ENCODE results near the gene ASB6. TPM values are rescaled to one million over a fixed set of nuclear protein-coding genes. Genes with fewer than 3 reads are reported as not detected.

Gene ASB6
- total RNA-seq, 2 donors from 2014 or later = 21.9 to 28.7 TPM

GRCh38 chr9:129623331-129623730 lies 18.6 kb downstream of the ASB6 start:
- H3K9me3 ChIP-seq (ENCODE audit: control insufficient read depth, low read length, poor library complexity, severe bottlenecking) = no peaks in the 10 kb centered on the region
- Mint-ChIP-seq H3K4me3 (no peak overlapping the region), H3K27ac (no peak overlapping the region), H3K4me1 (peaks cover 28% of the 10 kb centered on the region), H3K27me3 (peaks cover 32% of the 10 kb centered on the region), H3K36me3 (ENCODE audit: low read depth) (peaks cover 7% of the 10 kb centered on the region)
- ATAC-seq = no peak
- no peak for DNase-seq

- Mint-ChIP-seq H3K4me3 (no peak within 1 kb of the TSS), H3K27me3 (peaks cover 32% of the 10 kb centered on the region), H3K36me3 (ENCODE audit: low read depth) (peaks cover 6% of the 10 kb centered on the region), H3K27ac (no peak within 1 kb of the TSS), H3K4me1 (peaks cover 16% of the 10 kb centered on the region)
- no peak for DNase-seq
- ATAC-seq = no peak
- H3K9me3 ChIP-seq (ENCODE audit: control insufficient read depth, low read length, poor library complexity, severe bottlenecking) = no peaks in the 10 kb centered on the region
Measured at GRCh38 chr9:129620669-129621295, 21.2 kb downstream of the ASB6 start, which contains the start of gene C9orf50. Gene C9orf50 (minus strand): TSS chr9:129621101. CDS start chr9:129620574, 527 bp downstream.

- DNase-seq = no peak
- H3K27ac Mint-ChIP-seq = no peak overlapping the region
- ATAC-seq = peak; percentile 18
- H3K4me3 Mint-ChIP-seq = peak overlapping the region; percentile 75
- peaks cover 32% of the 10 kb centered on the region for H3K27me3 Mint-ChIP-seq
- peaks cover 6% of the 10 kb centered on the region for H3K36me3 Mint-ChIP-seq (ENCODE audit: low read depth)
- H3K9me3 ChIP-seq (ENCODE audit: control insufficient read depth, low read length, poor library complexity, severe bottlenecking) = no peaks in the 10 kb centered on the region
- H3K4me1 Mint-ChIP-seq = peaks cover 11% of the 10 kb centered on the region
Measured at GRCh38 chr9:129619787-129620668, 21.9 kb downstream of the ASB6 start.

GRCh38 chr9:129617167-129617566 lies 24.8 kb downstream of the ASB6 start:
- Mint-ChIP-seq H3K27me3 (peaks cover 22% of the 10 kb centered on the region), H3K4me1 (peaks cover 5% of the 10 kb centered on the region), H3K27ac (no peak overlapping the region), H3K4me3 (no peak overlapping the region), H3K36me3 (ENCODE audit: low read depth) (peaks cover 6% of the 10 kb centered on the region)
- ATAC-seq (peak; percentile 55), DNase-seq (no peak)
- no peaks in the 10 kb centered on the region for H3K9me3 ChIP-seq (ENCODE audit: control insufficient read depth, low read length, poor library complexity, severe bottlenecking)

GRCh38 chr9:129615407-129616285 lies 26.3 kb downstream of the ASB6 start:
- Mint-ChIP-seq H3K27me3 (peaks cover 9% of the 10 kb centered on the region), H3K4me1 (peaks cover 7% of the 10 kb centered on the region)
- ATAC-seq = no peak

GRCh38 chr9:129614932-129615331 lies 27.0 kb downstream of the ASB6 start:
- peaks cover 6% of the 10 kb centered on the region for H3K36me3 Mint-ChIP-seq (ENCODE audit: low read depth)
- H3K27me3 Mint-ChIP-seq = peaks cover 9% of the 10 kb centered on the region
- H3K27ac Mint-ChIP-seq = no peak overlapping the region
- ATAC-seq (no peak), DNase-seq (no peak)
- H3K4me3 Mint-ChIP-seq = no peak overlapping the region
- peaks cover 8% of the 10 kb centered on the region for H3K4me1 Mint-ChIP-seq
- H3K9me3 ChIP-seq (ENCODE audit: control insufficient read depth, low read length, poor library complexity, severe bottlenecking) = no peaks in the 10 kb centered on the region

More at GRCh38 chr9:129615407-129616285, 26.3 kb downstream of the ASB6 start:
- Mint-ChIP-seq H3K36me3 (ENCODE audit: low read depth) (peaks cover 6% of the 10 kb centered on the region), H3K4me3 (no peak overlapping the region), H3K27ac (no peak overlapping the region)
- no peak for DNase-seq
- H3K9me3 ChIP-seq (ENCODE audit: control insufficient read depth, low read length, poor library complexity, severe bottlenecking) = no peaks in the 10 kb centered on the region

GRCh38 chr9:129613520-129614175 lies 28.3 kb downstream of the ASB6 start:
- no peak overlapping the region for H3K27ac Mint-ChIP-seq
- H3K36me3 Mint-ChIP-seq (ENCODE audit: low read depth) = peaks cover 3% of the 10 kb centered on the region
- H3K4me3 Mint-ChIP-seq = no peak overlapping the region
- no peaks in the 10 kb centered on the region for H3K27me3 Mint-ChIP-seq
- ATAC-seq (no peak), DNase-seq (no peak)
- no peaks in the 10 kb centered on the region for H3K9me3 ChIP-seq (ENCODE audit: control insufficient read depth, low read length, poor library complexity, severe bottlenecking)
- peaks cover 14% of the 10 kb centered on the region for H3K4me1 Mint-ChIP-seq

GRCh38 chr9:129612815-129613519 lies 29.0 kb downstream of the ASB6 start:
- Mint-ChIP-seq H3K36me3 (ENCODE audit: low read depth) (no peaks in the 10 kb centered on the region), H3K27ac (no peak overlapping the region), H3K27me3 (no peaks in the 10 kb centered on the region), H3K4me1 (peaks cover 15% of the 10 kb centered on the region), H3K4me3 (no peak overlapping the region)
- no peak for DNase-seq
- no peaks in the 10 kb centered on the region for H3K9me3 ChIP-seq (ENCODE audit: control insufficient read depth, low read length, poor library complexity, severe bottlenecking)
- no peak for ATAC-seq

GRCh38 chr9:129612123-129612522 lies 29.8 kb downstream of the ASB6 start:
- H3K27me3 Mint-ChIP-seq = no peaks in the 10 kb centered on the region
- H3K4me1 Mint-ChIP-seq = peaks cover 22% of the 10 kb centered on the region
- ATAC-seq = no peak
- no peaks in the 10 kb centered on the region for H3K36me3 Mint-ChIP-seq (ENCODE audit: low read depth)
- peak overlapping the region; percentile 71 for H3K27ac Mint-ChIP-seq
- H3K9me3 ChIP-seq (ENCODE audit: control insufficient read depth, low read length, poor library complexity, severe bottlenecking) = no peaks in the 10 kb centered on the region
- DNase-seq = no peak
- no peak overlapping the region for H3K4me3 Mint-ChIP-seq

GRCh38 chr9:129611307-129611800 lies 30.6 kb downstream of the ASB6 start:
- no peak for DNase-seq
- H3K4me1 Mint-ChIP-seq = peaks cover 23% of the 10 kb centered on the region
- no peak for ATAC-seq
- no peaks in the 10 kb centered on the region for H3K27me3 Mint-ChIP-seq
- no peaks in the 10 kb centered on the region for H3K9me3 ChIP-seq (ENCODE audit: control insufficient read depth, low read length, poor library complexity, severe bottlenecking)
- peak overlapping the region; percentile 71 for H3K27ac Mint-ChIP-seq
- peak overlapping the region; percentile 96 for H3K4me3 Mint-ChIP-seq
- H3K36me3 Mint-ChIP-seq (ENCODE audit: low read depth) = no peaks in the 10 kb centered on the region

- Mint-ChIP-seq H3K36me3 (ENCODE audit: low read depth) (no peaks in the 10 kb centered on the region), H3K27ac (peak overlapping the region; percentile 71), H3K4me3 (peak overlapping the region; percentile 96), H3K4me1 (peaks cover 23% of the 10 kb centered on the region), H3K27me3 (no peaks in the 10 kb centered on the region)
- H3K9me3 ChIP-seq (ENCODE audit: control insufficient read depth, low read length, poor library complexity, severe bottlenecking) = no peaks in the 10 kb centered on the region
- DNase-seq (peak; percentile 62 to 66 (median 62)), ATAC-seq (peak; percentile 74)
Measured at GRCh38 chr9:129610473-129611306, 31.3 kb downstream of the ASB6 start.
